ENCODE measurements around the gene GLTP. TPM values are rescaled to one million over a fixed set of nuclear protein-coding genes. Genes with fewer than 3 reads are reported as not detected.
"Not testable (repeated sequence)": the region's sequence is repeated elsewhere in the genome, so short reads cannot be mapped to it uniquely, and the experiment has no call there.

The GLTP gene
- total RNA-seq, 1 donor from 2014 or later: 43.5 TPM

DNA sequence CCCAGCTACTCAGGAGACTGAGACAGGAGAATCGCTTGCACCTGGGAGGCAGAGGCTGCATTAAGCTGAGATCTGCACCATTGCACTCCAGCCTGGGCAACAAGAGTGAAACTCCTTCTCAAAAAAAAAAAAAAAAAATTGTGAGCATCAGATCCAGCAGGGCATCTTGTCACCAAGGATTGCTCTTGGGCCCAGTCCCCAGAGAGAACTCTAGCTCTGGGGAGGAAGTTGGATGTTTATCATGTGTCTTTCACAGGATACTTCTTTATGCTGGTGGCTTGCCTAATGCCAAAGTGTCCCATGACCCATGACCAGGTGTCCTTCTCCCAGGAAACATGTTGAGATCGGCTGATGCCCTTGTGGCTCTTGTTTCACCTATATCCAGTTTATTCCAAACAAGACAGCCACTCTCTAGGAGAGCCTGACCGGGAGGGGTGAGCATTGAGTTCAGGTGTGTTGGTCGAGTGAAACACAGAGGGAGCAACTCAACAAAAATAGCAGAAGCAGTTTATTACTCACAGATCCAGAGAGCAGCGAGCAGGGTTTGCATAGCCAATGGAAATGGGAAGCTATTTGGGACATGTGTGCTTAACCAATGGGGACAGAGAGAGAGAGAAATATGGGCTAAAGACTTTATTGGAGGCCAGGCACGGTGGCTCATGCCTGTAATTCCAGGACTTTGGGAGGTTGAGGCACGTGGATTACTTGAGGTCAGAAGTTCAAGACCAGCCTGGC lies 13.1 kb upstream of the GLTP start:
- no peak for DNase-seq (ENCODE audit: low read depth)
- no peak overlapping the region for H3K4me3 ChIP-seq (ENCODE audit: low read depth, low read length)
- TF ChIP-seq, protein P1, sequence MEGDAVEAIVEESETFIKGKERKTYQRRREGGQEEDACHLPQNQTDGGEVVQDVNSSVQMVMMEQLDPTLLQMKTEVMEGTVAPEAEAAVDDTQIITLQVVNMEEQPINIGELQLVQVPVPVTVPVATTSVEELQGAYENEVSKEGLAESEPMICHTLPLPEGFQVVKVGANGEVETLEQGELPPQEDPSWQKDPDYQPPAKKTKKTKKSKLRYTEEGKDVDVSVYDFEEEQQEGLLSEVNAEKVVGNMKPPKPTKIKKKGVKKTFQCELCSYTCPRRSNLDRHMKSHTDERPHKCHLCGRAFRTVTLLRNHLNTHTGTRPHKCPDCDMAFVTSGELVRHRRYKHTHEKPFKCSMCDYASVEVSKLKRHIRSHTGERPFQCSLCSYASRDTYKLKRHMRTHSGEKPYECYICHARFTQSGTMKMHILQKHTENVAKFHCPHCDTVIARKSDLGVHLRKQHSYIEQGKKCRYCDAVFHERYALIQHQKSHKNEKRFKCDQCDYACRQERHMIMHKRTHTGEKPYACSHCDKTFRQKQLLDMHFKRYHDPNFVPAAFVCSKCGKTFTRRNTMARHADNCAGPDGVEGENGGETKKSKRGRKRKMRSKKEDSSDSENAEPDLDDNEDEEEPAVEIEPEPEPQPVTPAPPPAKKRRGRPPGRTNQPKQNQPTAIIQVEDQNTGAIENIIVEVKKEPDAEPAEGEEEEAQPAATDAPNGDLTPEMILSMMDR (conservative IDR thresholded peaks at IDR 0.05; ENCODE audit: low read depth, low read length): no peak

DNA sequence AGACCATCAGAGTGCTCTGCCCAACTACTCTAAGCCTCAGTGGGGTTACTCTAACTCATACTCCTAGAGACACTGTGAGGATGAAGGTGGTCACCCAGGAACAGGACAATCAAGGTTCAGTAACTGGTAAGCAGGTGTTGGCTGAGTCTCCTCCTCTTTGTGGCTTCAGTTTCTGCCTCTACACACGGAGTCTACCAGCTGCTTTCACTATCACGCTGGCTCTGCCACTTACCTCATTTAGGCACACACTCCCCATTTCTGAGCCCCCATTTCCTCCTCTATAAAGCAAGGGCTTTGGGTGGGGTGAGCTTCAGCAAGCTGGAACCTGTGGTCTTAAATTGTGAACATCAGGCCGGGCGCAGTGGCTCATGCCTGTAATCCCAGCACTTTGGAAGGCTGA lies 12.4 kb upstream of the GLTP start:
- H3K4me3 ChIP-seq (ENCODE audit: low read depth, low read length): no peak overlapping the region
- DNase-seq (ENCODE audit: low read depth): no peak
- TF ChIP-seq, protein P1 (conservative IDR thresholded peaks at IDR 0.05; ENCODE audit: low read depth, low read length): no peak

DNA sequence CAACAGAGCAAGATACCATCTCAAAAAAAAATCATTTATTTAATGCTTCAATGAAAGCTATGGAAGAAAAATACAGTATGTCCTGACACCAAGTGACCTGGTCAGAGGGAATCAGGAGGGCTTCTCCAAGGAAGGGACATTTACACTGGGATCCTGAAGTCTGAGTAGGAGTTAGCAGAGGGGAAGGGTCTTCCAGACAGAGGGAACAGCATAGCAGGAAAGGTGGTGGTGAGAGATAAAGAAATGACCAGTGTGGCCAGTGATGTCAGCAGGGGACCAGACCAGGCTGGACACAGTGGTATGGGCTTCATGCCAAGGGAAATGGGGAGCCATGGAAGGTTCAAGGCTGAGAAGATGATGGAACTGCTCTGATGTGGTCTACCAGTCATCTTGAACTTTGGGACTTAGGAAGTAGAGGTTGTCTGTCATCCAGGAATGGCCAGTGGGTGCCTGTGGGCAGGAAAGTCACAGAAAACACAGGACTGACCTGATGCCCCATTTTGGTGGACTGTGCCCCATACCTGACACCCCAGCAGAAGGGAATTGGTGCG lies 11.9 kb upstream of the GLTP start:
- TF ChIP-seq, protein P1 (conservative IDR thresholded peaks at IDR 0.05; ENCODE audit: low read depth, low read length): no peak
- no peak for DNase-seq (ENCODE audit: low read depth)
- no peak overlapping the region for H3K4me3 ChIP-seq (ENCODE audit: low read depth, low read length)

DNA sequence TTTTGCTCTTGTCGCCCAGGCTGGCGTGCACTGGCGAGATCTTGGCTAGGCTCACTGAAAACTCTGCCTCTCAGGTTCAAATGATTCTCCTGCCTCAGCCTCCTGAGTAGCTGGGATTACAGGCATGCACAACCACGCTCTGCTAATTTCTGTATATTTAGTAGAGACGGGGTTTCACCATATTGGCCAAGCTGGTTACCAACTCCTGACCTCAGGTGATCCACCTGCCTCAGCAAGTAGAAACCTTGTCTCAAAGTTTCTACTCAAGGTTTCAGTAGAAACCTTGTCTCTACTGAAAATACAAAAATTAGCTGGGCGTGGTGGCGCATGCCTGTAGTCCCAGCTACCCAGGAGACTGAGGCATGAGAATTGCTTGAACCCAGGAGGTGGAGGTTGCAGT lies 11.4 kb upstream of the GLTP start:
- H3K4me3 ChIP-seq (ENCODE audit: low read depth, low read length); DNase-seq (ENCODE audit: low read depth): not testable (repeated sequence)

DNA sequence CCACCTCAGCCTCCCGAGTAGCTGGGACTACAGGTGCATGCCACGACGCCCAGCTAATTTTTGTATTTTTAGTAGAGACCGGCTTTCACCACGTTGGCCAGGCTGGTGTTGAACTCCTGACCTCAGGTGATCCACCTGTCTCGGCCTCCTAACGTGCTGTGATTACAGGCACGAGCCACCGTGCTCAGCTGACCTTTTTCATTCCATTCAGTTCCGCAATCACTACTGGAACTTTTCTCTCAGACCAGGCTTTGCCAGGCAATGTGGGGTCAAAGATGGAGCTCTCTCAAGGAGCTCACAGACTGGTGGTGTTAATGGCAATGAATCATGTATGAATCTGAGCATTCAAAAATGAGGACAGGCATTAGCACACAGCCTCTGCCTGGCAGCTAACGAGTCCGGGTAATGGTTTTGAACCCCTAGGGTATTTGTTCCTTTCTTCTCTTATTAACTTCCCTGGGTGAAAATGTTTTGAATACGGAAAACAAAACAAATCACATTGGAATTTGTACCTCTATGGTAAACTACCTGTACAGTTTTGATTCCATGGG lies 10.4 kb upstream of the GLTP start:
- H3K4me3 ChIP-seq (ENCODE audit: low read depth, low read length): no peak overlapping the region
- TF ChIP-seq, protein P1 (conservative IDR thresholded peaks at IDR 0.05; ENCODE audit: low read depth, low read length): no peak
- no peak for DNase-seq (ENCODE audit: low read depth)

DNA sequence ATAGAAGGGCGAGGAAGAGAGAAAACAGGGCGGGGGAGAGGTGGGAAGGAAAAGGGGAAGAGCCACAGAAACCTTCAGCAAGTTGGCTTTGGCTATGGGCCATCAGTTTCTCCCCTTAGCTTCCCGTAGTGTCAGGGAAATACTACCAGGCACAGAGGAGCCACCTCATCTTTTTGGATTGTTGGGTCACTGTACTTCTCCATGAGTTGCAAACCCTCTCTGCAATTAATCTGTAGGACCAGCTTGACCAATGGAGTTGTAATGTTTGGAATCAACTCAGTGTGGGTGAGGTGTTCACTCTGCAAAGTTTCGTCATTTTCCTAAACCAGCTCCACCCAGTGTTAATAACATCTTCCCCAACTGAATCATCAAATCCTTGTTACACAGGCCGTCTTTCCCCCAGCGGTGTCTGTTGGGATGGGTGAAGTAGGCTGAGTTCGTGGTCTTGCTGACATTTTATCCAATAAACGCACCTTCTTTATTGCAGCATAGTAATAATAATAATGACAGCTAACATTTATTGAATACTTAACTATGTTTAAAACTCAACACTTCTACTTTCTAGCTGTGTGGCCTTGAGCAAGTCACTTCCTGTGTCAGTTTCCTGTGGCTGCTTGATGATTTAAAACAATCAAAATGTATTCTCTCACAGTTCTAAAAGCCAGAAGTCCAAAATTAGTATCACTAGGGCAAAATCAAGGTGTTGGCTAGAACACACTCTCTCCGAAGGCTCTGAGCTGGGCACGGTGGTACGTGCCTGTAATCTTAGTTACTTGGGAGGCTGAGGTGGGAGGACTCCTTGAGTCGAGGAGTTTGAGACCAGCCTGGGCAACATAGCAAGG lies 8.1 kb upstream of the GLTP start:
- no peak for DNase-seq (ENCODE audit: low read depth)
- no peak overlapping the region for H3K4me3 ChIP-seq (ENCODE audit: low read depth, low read length)
- TF ChIP-seq, protein P1 (conservative IDR thresholded peaks at IDR 0.05; ENCODE audit: low read depth, low read length): no peak

DNA sequence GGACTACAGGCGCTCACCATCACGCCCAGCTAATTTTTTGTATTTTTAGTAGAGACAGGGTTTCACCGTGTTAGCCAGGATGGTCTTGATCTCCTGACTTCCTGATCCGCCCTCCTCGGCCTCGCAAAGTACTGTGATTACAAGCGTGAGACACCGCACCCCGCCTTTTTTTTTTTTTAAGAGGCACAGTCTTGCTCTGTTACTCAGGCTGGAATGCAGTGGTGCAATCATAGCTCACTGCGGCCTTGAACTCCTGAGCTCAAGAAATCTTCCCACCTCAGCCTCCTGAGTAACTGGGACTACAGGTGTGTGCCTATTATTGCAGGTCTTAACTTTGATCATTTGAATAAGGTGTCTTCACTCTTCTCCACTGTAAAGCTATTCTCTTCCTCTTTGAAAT lies 5.3 kb upstream of the GLTP start:
- DNase-seq (ENCODE audit: low read depth): no peak
- no peak overlapping the region for H3K4me3 ChIP-seq (ENCODE audit: low read depth, low read length)
- TF ChIP-seq, protein P1 (conservative IDR thresholded peaks at IDR 0.05; ENCODE audit: low read depth, low read length): no peak
